ENCODE results near the gene SLC8B1. TPM values are rescaled to one million over a fixed set of nuclear protein-coding genes. Genes with fewer than 3 reads are reported as not detected.

SLC8B1 gene
- total and polyA plus RNA-seq, 2 donors (not counting 3 experiments of a cell fraction or from before 2014, with no cell fraction given), result 29.9 to 45.4 TPM

DNA sequence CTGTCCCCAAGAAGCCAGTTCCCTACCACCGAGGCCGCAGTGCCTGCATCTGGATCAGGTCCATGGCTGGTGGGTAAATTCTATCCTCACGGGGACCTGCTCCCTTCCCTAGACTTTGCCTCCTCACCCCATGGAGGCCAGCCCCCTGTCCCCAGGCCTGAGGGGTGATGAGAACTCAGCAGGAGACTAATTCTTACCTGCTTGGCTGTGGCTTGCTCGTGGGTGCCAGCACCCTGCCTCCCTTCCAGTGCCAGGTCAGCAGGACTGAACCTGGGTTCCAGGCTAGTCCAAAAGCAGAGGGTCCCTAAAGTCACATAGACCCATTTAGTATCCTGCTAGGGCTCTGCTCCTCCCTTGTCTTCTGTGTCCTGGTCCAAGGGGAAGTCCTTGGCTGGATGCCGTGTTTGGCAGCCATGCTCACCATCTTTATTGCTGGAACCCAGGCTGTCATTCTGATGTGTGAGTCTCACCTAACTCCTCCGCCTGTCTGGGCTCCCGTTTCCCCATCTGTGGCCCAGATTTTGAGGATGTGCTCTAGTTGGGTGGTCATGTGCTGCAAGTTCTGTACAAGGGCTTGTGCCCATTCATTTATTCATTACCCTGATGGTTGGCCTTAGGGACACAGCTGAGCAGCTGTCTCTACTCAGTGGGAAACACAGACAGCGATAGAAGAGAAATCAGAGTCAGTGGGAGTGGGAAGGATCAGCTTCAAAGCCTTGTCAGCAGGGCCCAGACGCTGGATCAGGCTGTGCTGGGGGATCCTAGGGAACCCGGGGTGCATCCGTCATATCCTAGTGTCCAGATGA is 24.4 kb upstream of the SLC8B1 start:
- peaks cover 6% of the 10 kb centered on the region for H3K4me1 ChIP-seq (ENCODE audit: control insufficient read depth, extremely low read depth, insufficient read depth, low read length)
- TF ChIP-seq POLR2AphosphoS5 (IDR thresholded peaks at IDR 0.05; ENCODE audit: insufficient read depth, low read depth, low read length) (no peak), GATA2 (IDR thresholded peaks at IDR 0.05; ENCODE audit: insufficient read depth, insufficient read length, low read depth, low read length) (no peak), JUN (IDR thresholded peaks at IDR 0.05; ENCODE audit: borderline replicate concordance, insufficient read depth, insufficient read length, low read depth) (no peak), POLR2A (IDR thresholded peaks at IDR 0.05; ENCODE audit: low read depth, low read length) (no peak), FOS (IDR thresholded peaks at IDR 0.05; ENCODE audit: borderline replicate concordance, insufficient read depth, low read length) (no peak), MYC (IDR thresholded peaks at IDR 0.05; ENCODE audit: low read depth, low read length) (no peak), EZH2 (IDR thresholded peaks at IDR 0.05; ENCODE audit: borderline replicate concordance, low read depth, low read length, severe bottlenecking) (no peak)
- TF ChIP-seq, protein P1, sequence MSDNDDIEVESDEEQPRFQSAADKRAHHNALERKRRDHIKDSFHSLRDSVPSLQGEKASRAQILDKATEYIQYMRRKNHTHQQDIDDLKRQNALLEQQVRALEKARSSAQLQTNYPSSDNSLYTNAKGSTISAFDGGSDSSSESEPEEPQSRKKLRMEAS (IDR thresholded peaks at IDR 0.05; ENCODE audit: insufficient read depth, insufficient read length), result no peak
- TF ChIP-seq, protein P2, sequence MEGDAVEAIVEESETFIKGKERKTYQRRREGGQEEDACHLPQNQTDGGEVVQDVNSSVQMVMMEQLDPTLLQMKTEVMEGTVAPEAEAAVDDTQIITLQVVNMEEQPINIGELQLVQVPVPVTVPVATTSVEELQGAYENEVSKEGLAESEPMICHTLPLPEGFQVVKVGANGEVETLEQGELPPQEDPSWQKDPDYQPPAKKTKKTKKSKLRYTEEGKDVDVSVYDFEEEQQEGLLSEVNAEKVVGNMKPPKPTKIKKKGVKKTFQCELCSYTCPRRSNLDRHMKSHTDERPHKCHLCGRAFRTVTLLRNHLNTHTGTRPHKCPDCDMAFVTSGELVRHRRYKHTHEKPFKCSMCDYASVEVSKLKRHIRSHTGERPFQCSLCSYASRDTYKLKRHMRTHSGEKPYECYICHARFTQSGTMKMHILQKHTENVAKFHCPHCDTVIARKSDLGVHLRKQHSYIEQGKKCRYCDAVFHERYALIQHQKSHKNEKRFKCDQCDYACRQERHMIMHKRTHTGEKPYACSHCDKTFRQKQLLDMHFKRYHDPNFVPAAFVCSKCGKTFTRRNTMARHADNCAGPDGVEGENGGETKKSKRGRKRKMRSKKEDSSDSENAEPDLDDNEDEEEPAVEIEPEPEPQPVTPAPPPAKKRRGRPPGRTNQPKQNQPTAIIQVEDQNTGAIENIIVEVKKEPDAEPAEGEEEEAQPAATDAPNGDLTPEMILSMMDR (IDR thresholded peaks at IDR 0.05; ENCODE audit: extremely low read depth in 1 of 2, insufficient read depth in 1 of 2, low read depth in 1 of 2, low read length in 2 of 2), result no peak
- TSS peak; percentile 17 for BruUV-seq (replicated peaks)
- peak overlapping the region; percentile 87 for H2AFZ ChIP-seq (ENCODE audit: low read depth, low read length)
- H3K9me1 ChIP-seq (replicated peaks; ENCODE audit: control insufficient read depth, extremely low read depth, insufficient read depth, low read length), result no peaks in the 10 kb centered on the region
- H3K9ac ChIP-seq (replicated peaks; ENCODE audit: extremely low read depth, insufficient read depth, low read length), result peak overlapping the region; percentile 62
- POLR2A ChIA-PET, result interaction anchor here (0.6 kb wide), 1 partner anchor 33 kb away, joined by 3 read pairs; no protein-coding TSS in a partner anchor
- H4K20me1 ChIP-seq (replicated peaks; ENCODE audit: control insufficient read depth, extremely low read depth, insufficient read depth, low read length), result no peaks in the 10 kb centered on the region
- H3K9me3 ChIP-seq (replicated peaks; ENCODE audit: control insufficient read depth, insufficient read depth, low read length), result no peaks in the 10 kb centered on the region
- H3K79me2 ChIP-seq (ENCODE audit: control insufficient read depth, insufficient read depth, low read length), result peaks cover 9% of the 10 kb centered on the region
- no peak overlapping the region for H3K27ac ChIP-seq (ENCODE audit: insufficient read depth, low read depth, low read length)
- H3K27me3 ChIP-seq (ENCODE audit: control insufficient read depth in 2 of 2, insufficient read depth in 2 of 2, low read length in 2 of 2), result no peaks in the 10 kb centered on the region
- FAIRE-seq (no peak), DNase-seq (ENCODE audit: low read depth, low spot score) (no peak)
- no peaks in the 10 kb centered on the region for H3K36me3 ChIP-seq (ENCODE audit: control insufficient read depth in 2 of 2, extremely low read depth in 1 of 2, insufficient read depth in 2 of 2, low read length in 2 of 2)
- H3K4me2 ChIP-seq (ENCODE audit: insufficient read depth, low read length), result peak overlapping the region; percentile 79
- CTCF ChIA-PET, result interaction anchor here (1.0 to 1.5 kb wide), 4 partner anchors 10 to 165 kb away, joined by 3 to 6 read pairs (median 4); partner anchors contain the start of gene SLC8B1
- intact Hi-C loops (cut with micrococcal nuclease) (no loop called here), dilution Hi-C loops (cut with MboI; ENCODE audit: extremely low pct_ligation_motif_present, low sequenced_read_pairs) (no loop called here)
- H3K4me3 ChIP-seq (replicated peaks in 1 of 3; ENCODE audit: insufficient read depth in 1 of 3, low read depth in 1 of 3, low read length in 3 of 3), result peak overlapping the region; percentile 35 to 62 (median 57)
